ENCODE measurements around the gene MYOM3. TPM values are rescaled to one million over a fixed set of nuclear protein-coding genes. Genes with fewer than 3 reads are reported as not detected.

The MYOM3 gene
- total RNA-seq, 3 donors from 2014 or later (not counting 1 experiment from before 2014, with no cell fraction given): 0.08 TPM; not detected in 2

- no peak overlapping the region for H3K4me3 ChIP-seq (ENCODE audit: low read length)
- H3K27me3 ChIP-seq (ENCODE audit: control insufficient read depth, insufficient read depth, low read length): no peaks in the 10 kb centered on the region
- H3K9me3 ChIP-seq (ENCODE audit: control insufficient read depth, insufficient read depth, low read length): no peaks in the 10 kb centered on the region
- WGBS (ENCODE audit: insufficient coverage): 97% methylated on average over 2 of the region's 2 CpGs
- DNase-seq (no peak), ATAC-seq (no peak)
- no peaks in the 10 kb centered on the region for H3K9me3 Mint-ChIP-seq
- no peak overlapping the region for H3K27ac ChIP-seq (ENCODE audit: low read length)
- no peak overlapping the region for H3K4me3 Mint-ChIP-seq
- TF ChIP-seq, protein P1, sequence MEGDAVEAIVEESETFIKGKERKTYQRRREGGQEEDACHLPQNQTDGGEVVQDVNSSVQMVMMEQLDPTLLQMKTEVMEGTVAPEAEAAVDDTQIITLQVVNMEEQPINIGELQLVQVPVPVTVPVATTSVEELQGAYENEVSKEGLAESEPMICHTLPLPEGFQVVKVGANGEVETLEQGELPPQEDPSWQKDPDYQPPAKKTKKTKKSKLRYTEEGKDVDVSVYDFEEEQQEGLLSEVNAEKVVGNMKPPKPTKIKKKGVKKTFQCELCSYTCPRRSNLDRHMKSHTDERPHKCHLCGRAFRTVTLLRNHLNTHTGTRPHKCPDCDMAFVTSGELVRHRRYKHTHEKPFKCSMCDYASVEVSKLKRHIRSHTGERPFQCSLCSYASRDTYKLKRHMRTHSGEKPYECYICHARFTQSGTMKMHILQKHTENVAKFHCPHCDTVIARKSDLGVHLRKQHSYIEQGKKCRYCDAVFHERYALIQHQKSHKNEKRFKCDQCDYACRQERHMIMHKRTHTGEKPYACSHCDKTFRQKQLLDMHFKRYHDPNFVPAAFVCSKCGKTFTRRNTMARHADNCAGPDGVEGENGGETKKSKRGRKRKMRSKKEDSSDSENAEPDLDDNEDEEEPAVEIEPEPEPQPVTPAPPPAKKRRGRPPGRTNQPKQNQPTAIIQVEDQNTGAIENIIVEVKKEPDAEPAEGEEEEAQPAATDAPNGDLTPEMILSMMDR (IDR thresholded peaks at IDR 0.05): no peak
- H3K4me1 ChIP-seq (ENCODE audit: control insufficient read depth, insufficient read depth, low read length): peaks cover 6% of the 10 kb centered on the region
- no peak overlapping the region for H3K27ac Mint-ChIP-seq
- H3K36me3 Mint-ChIP-seq: no peaks in the 10 kb centered on the region
- H3K4me1 Mint-ChIP-seq: peaks cover 0 to 11% of the 10 kb centered on the region in 2 donors
- intact Hi-C loops (cut with micrococcal nuclease): no loop called here
- H3K36me3 ChIP-seq (ENCODE audit: control insufficient read depth, insufficient read depth, low read length): no peaks in the 10 kb centered on the region
- peaks cover 7 to 16% of the 10 kb centered on the region in 2 donors for H3K27me3 Mint-ChIP-seq (ENCODE audit: low read depth in 2 of 2)
Observed at GRCh38 chr1:24117132-24117531, 5.2 kb upstream of the MYOM3 start.

DNA sequence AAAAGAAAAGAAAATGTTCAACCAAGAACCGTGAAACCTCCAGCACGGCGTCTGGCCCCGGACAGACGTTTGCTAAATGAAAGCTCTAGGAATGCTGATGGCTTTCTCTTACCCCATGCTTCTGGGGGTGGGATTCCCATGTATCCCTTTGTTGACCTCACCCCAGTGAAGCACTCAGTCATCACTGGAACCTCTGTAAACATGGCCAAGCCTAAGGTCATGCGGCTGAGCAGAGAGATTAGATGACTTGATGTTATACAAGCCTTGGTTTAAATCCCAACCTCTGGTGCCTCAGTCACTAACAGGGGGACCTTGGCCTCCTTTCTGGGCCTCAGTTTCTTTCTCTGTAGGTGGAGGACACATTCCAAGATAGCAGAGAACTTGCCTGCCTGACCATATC lies 2.8 kb upstream of the MYOM3 start:
- H3K36me3 Mint-ChIP-seq: no peaks in the 10 kb centered on the region
- no peaks in the 10 kb centered on the region for H3K27me3 ChIP-seq (ENCODE audit: control insufficient read depth, insufficient read depth, low read length)
- H3K9me3 ChIP-seq (ENCODE audit: control insufficient read depth, insufficient read depth, low read length): no peaks in the 10 kb centered on the region
- no peaks in the 10 kb centered on the region for H3K9me3 Mint-ChIP-seq
- H3K4me1 ChIP-seq (ENCODE audit: control insufficient read depth, insufficient read depth, low read length): peaks cover 7% of the 10 kb centered on the region
- H3K27me3 Mint-ChIP-seq (ENCODE audit: low read depth in 2 of 2): peaks cover 7 to 22% of the 10 kb centered on the region in 2 donors
- TF ChIP-seq, protein P1 (IDR thresholded peaks at IDR 0.05): no peak
- no peak overlapping the region for H3K4me3 Mint-ChIP-seq
- 94% methylated on average over 6 of the region's 6 CpGs for WGBS (ENCODE audit: insufficient coverage)
- ATAC-seq: no peak
- no peaks in the 10 kb centered on the region for H3K36me3 ChIP-seq (ENCODE audit: control insufficient read depth, insufficient read depth, low read length)
- intact Hi-C loops (cut with micrococcal nuclease): no loop called here
- H3K4me1 Mint-ChIP-seq: peaks cover 0 to 15% of the 10 kb centered on the region in 2 donors
- no peak overlapping the region for H3K27ac Mint-ChIP-seq
- DNase-seq: no peak
- no peak overlapping the region for H3K27ac ChIP-seq (ENCODE audit: low read length)
- no peak overlapping the region for H3K4me3 ChIP-seq (ENCODE audit: low read length)

- Histone ChIP-seq H3K4me1 (ENCODE audit: control insufficient read depth, insufficient read depth, low read length) (peaks cover 7% of the 10 kb centered on the region), H3K27ac (ENCODE audit: low read length) (no peak overlapping the region), H3K36me3 (ENCODE audit: control insufficient read depth, insufficient read depth, low read length) (no peaks in the 10 kb centered on the region), H3K4me3 (ENCODE audit: low read length) (no peak overlapping the region), H3K27me3 (ENCODE audit: control insufficient read depth, insufficient read depth, low read length) (no peaks in the 10 kb centered on the region), H3K9me3 (ENCODE audit: control insufficient read depth, insufficient read depth, low read length) (no peaks in the 10 kb centered on the region)
- Mint-ChIP-seq H3K4me3 (no peak overlapping the region), H3K27me3 (ENCODE audit: low read depth in 2 of 2) (peaks cover 7 to 22% of the 10 kb centered on the region in 2 donors), H3K4me1 (peaks cover 0 to 15% of the 10 kb centered on the region in 2 donors), H3K27ac (no peak overlapping the region), H3K9me3 (no peaks in the 10 kb centered on the region), H3K36me3 (no peaks in the 10 kb centered on the region)
- DNase-seq: no peak
- WGBS (ENCODE audit: insufficient coverage): 60% methylated on average over 6 of the region's 6 CpGs
- intact Hi-C loops (cut with micrococcal nuclease): no loop called here
- no peak for ATAC-seq
- TF ChIP-seq, protein P1 (IDR thresholded peaks at IDR 0.05): no peak
Observed at GRCh38 chr1:24113641-24114033, 1.7 kb upstream of the MYOM3 start.

DNA sequence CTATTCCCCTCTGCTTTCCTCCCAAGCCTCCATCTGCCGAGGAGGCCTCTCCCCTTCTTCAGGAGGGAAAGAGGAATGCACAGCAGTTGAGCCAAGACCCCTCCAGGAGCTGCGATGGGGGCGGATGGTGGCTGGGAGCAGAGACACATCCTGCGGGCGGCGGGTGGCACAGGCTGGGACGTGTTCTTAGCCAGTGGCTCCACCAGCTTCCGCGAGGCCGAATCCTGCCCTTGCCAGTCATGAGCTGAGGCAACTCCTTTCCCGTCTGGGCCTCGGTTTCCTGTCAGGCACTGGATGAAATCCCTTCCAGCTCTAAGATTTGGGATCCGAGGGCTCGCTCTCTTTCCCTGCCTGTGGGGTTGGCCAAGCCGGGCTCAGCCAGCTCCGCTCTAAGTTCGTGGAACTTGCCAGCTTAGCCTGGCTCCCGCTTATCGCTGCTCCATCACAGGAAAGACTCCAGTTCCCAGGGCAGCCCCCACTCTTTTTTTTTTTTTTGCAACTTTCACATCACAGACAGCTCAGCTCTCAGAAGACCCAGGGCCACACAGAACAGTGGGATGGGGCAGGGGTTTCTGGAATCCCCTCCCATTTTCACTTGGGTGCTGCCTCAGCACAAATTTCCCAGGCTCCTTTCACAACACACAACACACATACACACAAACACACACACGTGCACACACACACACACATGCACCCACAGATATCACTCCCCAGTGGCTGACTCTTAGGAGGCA lies 506 bp downstream of the MYOM3 start:
- TF ChIP-seq, protein P1 (IDR thresholded peaks at IDR 0.05): no peak
- H3K27ac Mint-ChIP-seq: no peak overlapping the region
- 92% methylated on average over 20 of the region's 20 CpGs for WGBS (ENCODE audit: insufficient coverage)

More for the DNA sequence above, 506 bp downstream of the MYOM3 start:
- peaks cover 7 to 16% of the 10 kb centered on the region in 2 donors for H3K27me3 Mint-ChIP-seq (ENCODE audit: low read depth in 2 of 2)
- Histone ChIP-seq H3K27me3 (ENCODE audit: control insufficient read depth, insufficient read depth, low read length) (no peaks in the 10 kb centered on the region), H3K27ac (ENCODE audit: low read length) (no peak overlapping the region), H3K36me3 (ENCODE audit: control insufficient read depth, insufficient read depth, low read length) (no peaks in the 10 kb centered on the region), H3K9me3 (ENCODE audit: control insufficient read depth, insufficient read depth, low read length) (no peaks in the 10 kb centered on the region), H3K4me3 (ENCODE audit: low read length) (no peak overlapping the region), H3K4me1 (ENCODE audit: control insufficient read depth, insufficient read depth, low read length) (peaks cover 7% of the 10 kb centered on the region)
- H3K4me3 Mint-ChIP-seq: no peak overlapping the region
- no peak for ATAC-seq
- no peaks in the 10 kb centered on the region for H3K36me3 Mint-ChIP-seq
- H3K9me3 Mint-ChIP-seq: no peaks in the 10 kb centered on the region
- no peak for DNase-seq
- intact Hi-C loops (cut with micrococcal nuclease): no loop called here
- peaks cover 0 to 15% of the 10 kb centered on the region in 2 donors for H3K4me1 Mint-ChIP-seq
